ENCODE data around the gene KIF4B. TPM values are rescaled to one million over a fixed set of nuclear protein-coding genes. Genes with fewer than 3 reads are reported as not detected.
A peak's percentile ranks its signal among the peaks of the same experiment; 100 is the strongest.
"Not testable (repeated sequence)": the region's sequence is repeated elsewhere in the genome, so short reads cannot be mapped to it uniquely, and the experiment has no call there.

Gene KIF4B
- polyA plus RNA-seq, 4 donors, result 0.03 TPM; not detected in 3

- not testable (repeated sequence) for H3K4me1 ChIP-seq (ENCODE audit: control insufficient read depth in 3 of 3, insufficient read depth in 2 of 3, low read depth in 1 of 3, low read length in 2 of 3); H3K9me3 ChIP-seq (ENCODE audit: control insufficient read depth in 2 of 2, insufficient read depth in 1 of 2, low read depth in 1 of 2, low read length in 1 of 2); H3K36me3 ChIP-seq (ENCODE audit: control insufficient read depth in 3 of 3, insufficient read depth in 2 of 3, low read depth in 1 of 3, low read length in 3 of 3); DNase-seq; H3K27me3 ChIP-seq (ENCODE audit: control insufficient read depth in 3 of 3, insufficient read depth in 3 of 3, low read length in 3 of 3); H3K4me3 ChIP-seq (ENCODE audit: low read depth in 1 of 3, low read length in 3 of 3); H3K27ac ChIP-seq (ENCODE audit: low read depth in 1 of 3, low read length in 2 of 3); FAIRE-seq
- WGBS, 3 donors, result 66 to 88% (median 78%) methylated on average over 1 of the region's 1 CpG
These were observed 20.7 kb downstream of the KIF4B start for GRCh38 chr5:155034145-155034744.

GRCh38 chr5:155035087-155035486, 21.5 kb downstream of the KIF4B start:
- not testable (repeated sequence) for H3K36me3 ChIP-seq (ENCODE audit: control insufficient read depth in 3 of 3, insufficient read depth in 2 of 3, low read depth in 1 of 3, low read length in 3 of 3); H3K27me3 ChIP-seq (ENCODE audit: control insufficient read depth in 3 of 3, insufficient read depth in 3 of 3, low read length in 3 of 3); FAIRE-seq; H3K9me3 ChIP-seq (ENCODE audit: control insufficient read depth in 2 of 2, insufficient read depth in 1 of 2, low read depth in 1 of 2, low read length in 1 of 2); H3K4me3 ChIP-seq (ENCODE audit: low read depth in 1 of 3, low read length in 3 of 3); H3K27ac ChIP-seq (ENCODE audit: low read depth in 1 of 3, low read length in 2 of 3); DNase-seq; H3K4me1 ChIP-seq (ENCODE audit: control insufficient read depth in 3 of 3, insufficient read depth in 2 of 3, low read depth in 1 of 3, low read length in 2 of 3)
- 6 to 23% (median 7%) methylated on average over 2 of the region's 2 CpGs for WGBS, 3 donors

- FAIRE-seq (no peak), DNase-seq (no peak)
- Histone ChIP-seq H3K36me3 (ENCODE audit: control insufficient read depth in 3 of 3, insufficient read depth in 2 of 3, low read depth in 1 of 3, low read length in 3 of 3) (no peaks in the 10 kb centered on the region), H3K27me3 (ENCODE audit: control insufficient read depth in 3 of 3, insufficient read depth in 3 of 3, low read length in 3 of 3) (peaks cover 0 to 2% (median 0%) of the 10 kb centered on the region in 3 donors), H3K9me3 (ENCODE audit: control insufficient read depth in 2 of 2, insufficient read depth in 1 of 2, low read depth in 1 of 2, low read length in 1 of 2) (no peaks in the 10 kb centered on the region), H3K27ac (ENCODE audit: low read depth in 1 of 3, low read length in 2 of 3) (no peak overlapping the region), H3K4me3 (ENCODE audit: low read depth in 1 of 3, low read length in 3 of 3) (no peak overlapping the region), H3K4me1 (ENCODE audit: control insufficient read depth in 3 of 3, insufficient read depth in 2 of 3, low read depth in 1 of 3, low read length in 2 of 3) (no peaks in the 10 kb centered on the region)
- 73 to 81% (median 75%) methylated on average over 3 of the region's 3 CpGs for whole genome bisulfite sequencing, 3 donors
These were observed 27.6 kb downstream of the KIF4B start for GRCh38 chr5:155040984-155041653.

GRCh38 chr5:155044591-155044990, 31.0 kb downstream of the KIF4B start:
- Histone ChIP-seq H3K27me3 (ENCODE audit: control insufficient read depth in 3 of 3, insufficient read depth in 3 of 3, low read length in 3 of 3) (peaks cover 0 to 2% (median 0%) of the 10 kb centered on the region in 3 donors), H3K4me1 (ENCODE audit: control insufficient read depth in 3 of 3, insufficient read depth in 2 of 3, low read depth in 1 of 3, low read length in 2 of 3) (no peaks in the 10 kb centered on the region), H3K4me3 (ENCODE audit: low read depth in 1 of 3, low read length in 3 of 3) (no peak overlapping the region), H3K27ac (ENCODE audit: low read depth in 1 of 3, low read length in 2 of 3) (no peak overlapping the region), H3K36me3 (ENCODE audit: control insufficient read depth in 3 of 3, insufficient read depth in 2 of 3, low read depth in 1 of 3, low read length in 3 of 3) (no peaks in the 10 kb centered on the region), H3K9me3 (ENCODE audit: control insufficient read depth in 2 of 2, insufficient read depth in 1 of 2, low read depth in 1 of 2, low read length in 1 of 2) (no peaks in the 10 kb centered on the region)
- FAIRE-seq, result no peak
- no peak for DNase-seq

- 58 to 81% (median 70%) methylated on average over 2 of the region's 2 CpGs for WGBS, 3 donors
- peaks cover 0 to 2% (median 0%) of the 10 kb centered on the region in 3 donors for H3K27me3 ChIP-seq (ENCODE audit: control insufficient read depth in 3 of 3, insufficient read depth in 3 of 3, low read length in 3 of 3)
- no peak for FAIRE-seq
These were observed 33.0 kb downstream of the KIF4B start for GRCh38 chr5:155046591-155046990.

GRCh38 chr5:155047818-155048217, 34.3 kb downstream of the KIF4B start:
- no peaks in the 10 kb centered on the region for H3K9me3 ChIP-seq (ENCODE audit: control insufficient read depth in 2 of 2, insufficient read depth in 1 of 2, low read depth in 1 of 2, low read length in 1 of 2)
- no peak overlapping the region for H3K27ac ChIP-seq (ENCODE audit: low read depth in 1 of 3, low read length in 2 of 3)
- peaks cover 0 to 2% (median 0%) of the 10 kb centered on the region in 3 donors for H3K27me3 ChIP-seq (ENCODE audit: control insufficient read depth in 3 of 3, insufficient read depth in 3 of 3, low read length in 3 of 3)
- FAIRE-seq, result no peak
- no peaks in the 10 kb centered on the region for H3K4me1 ChIP-seq (ENCODE audit: control insufficient read depth in 3 of 3, insufficient read depth in 2 of 3, low read depth in 1 of 3, low read length in 2 of 3)
- no peak for DNase-seq
- no peak overlapping the region for H3K4me3 ChIP-seq (ENCODE audit: low read depth in 1 of 3, low read length in 3 of 3)
- H3K36me3 ChIP-seq (ENCODE audit: control insufficient read depth in 3 of 3, insufficient read depth in 2 of 3, low read depth in 1 of 3, low read length in 3 of 3), result no peaks in the 10 kb centered on the region
- WGBS, 3 donors, result 71 to 76% (median 73%) methylated on average over 8 of the region's 8 CpGs

More at GRCh38 chr5:155046591-155046990, 33.0 kb downstream of the KIF4B start:
- no peak for DNase-seq
- Histone ChIP-seq H3K4me1 (ENCODE audit: control insufficient read depth in 3 of 3, insufficient read depth in 2 of 3, low read depth in 1 of 3, low read length in 2 of 3) (no peaks in the 10 kb centered on the region), H3K36me3 (ENCODE audit: control insufficient read depth in 3 of 3, insufficient read depth in 2 of 3, low read depth in 1 of 3, low read length in 3 of 3) (no peaks in the 10 kb centered on the region), H3K4me3 (ENCODE audit: low read depth in 1 of 3, low read length in 3 of 3) (no peak overlapping the region), H3K27ac (ENCODE audit: low read depth in 1 of 3, low read length in 2 of 3) (no peak overlapping the region), H3K9me3 (ENCODE audit: control insufficient read depth in 2 of 2, insufficient read depth in 1 of 2, low read depth in 1 of 2, low read length in 1 of 2) (no peaks in the 10 kb centered on the region)

GRCh38 chr5:155049569-155050383, 36.2 kb downstream of the KIF4B start:
- FAIRE-seq (no peak), DNase-seq (peak; percentile 8 to 22)
- peaks cover 0 to 3% (median 0%) of the 10 kb centered on the region in 3 donors for H3K27me3 ChIP-seq (ENCODE audit: control insufficient read depth in 3 of 3, insufficient read depth in 3 of 3, low read length in 3 of 3)
- 11 to 24% (median 11%) methylated on average over 1 of the region's 1 CpG for WGBS, 3 donors
- H3K4me1 ChIP-seq (ENCODE audit: control insufficient read depth in 3 of 3, insufficient read depth in 2 of 3, low read depth in 1 of 3, low read length in 2 of 3), result no peaks in the 10 kb centered on the region
- no peaks in the 10 kb centered on the region for H3K9me3 ChIP-seq (ENCODE audit: control insufficient read depth in 2 of 2, insufficient read depth in 1 of 2, low read depth in 1 of 2, low read length in 1 of 2)
- H3K4me3 ChIP-seq (ENCODE audit: low read depth in 1 of 3, low read length in 3 of 3), result no peak overlapping the region
- no peak overlapping the region for H3K27ac ChIP-seq (ENCODE audit: low read depth in 1 of 3, low read length in 2 of 3)
- H3K36me3 ChIP-seq (ENCODE audit: control insufficient read depth in 3 of 3, insufficient read depth in 2 of 3, low read depth in 1 of 3, low read length in 3 of 3), result no peaks in the 10 kb centered on the region

- no peak for DNase-seq
- Histone ChIP-seq H3K27me3 (ENCODE audit: control insufficient read depth in 3 of 3, insufficient read depth in 3 of 3, low read length in 3 of 3) (peaks cover 0 to 3% (median 0%) of the 10 kb centered on the region in 3 donors), H3K9me3 (ENCODE audit: control insufficient read depth in 2 of 2, insufficient read depth in 1 of 2, low read depth in 1 of 2, low read length in 1 of 2) (no peaks in the 10 kb centered on the region), H3K36me3 (ENCODE audit: control insufficient read depth in 3 of 3, insufficient read depth in 2 of 3, low read depth in 1 of 3, low read length in 3 of 3) (no peaks in the 10 kb centered on the region), H3K4me1 (ENCODE audit: control insufficient read depth in 3 of 3, insufficient read depth in 2 of 3, low read depth in 1 of 3, low read length in 2 of 3) (no peaks in the 10 kb centered on the region), H3K4me3 (ENCODE audit: low read depth in 1 of 3, low read length in 3 of 3) (no peak overlapping the region), H3K27ac (ENCODE audit: low read depth in 1 of 3, low read length in 2 of 3) (no peak overlapping the region)
- 60 to 83% (median 75%) methylated on average over 5 of the region's 5 CpGs for WGBS, 3 donors
- FAIRE-seq, result no peak
These were observed 36.9 kb downstream of the KIF4B start for GRCh38 chr5:155050384-155051019.

Measured in small intestine (tissue), 7 donors.